GM18498 (cell line): Measurements from ENCODE around the gene CCDC51.

Source experiments
- ATAC-seq: cut with Tn5 transposase; IDR thresholded peaks from one replicate; pipeline ENCODE4 v1.9.1; 2021; ENCODE audit warnings: mild to moderate bottlenecking, moderate library complexity; ENCODE audit not compliant: unreplicated experiment

Gene CCDC51

DNA sequence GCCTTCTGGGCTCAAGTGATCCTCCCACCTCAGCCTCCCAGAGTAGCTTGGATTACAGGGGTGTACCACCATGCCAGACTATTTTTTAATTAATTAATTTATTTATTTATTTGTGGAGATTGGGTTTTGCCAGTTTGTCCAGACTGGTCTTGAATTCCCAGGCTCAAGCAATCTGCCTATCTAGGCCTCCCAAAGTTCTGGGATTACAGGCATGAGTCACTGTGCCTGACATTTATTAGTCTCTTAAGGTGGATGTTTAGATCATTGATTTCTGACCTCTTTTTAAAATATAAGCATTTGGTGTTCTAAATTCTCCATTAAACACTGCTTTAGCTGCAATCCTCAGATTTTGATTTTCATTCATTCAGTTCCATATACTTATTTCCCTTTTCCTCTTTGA is 52.3 kb downstream of the CCDC51 start:
- ATAC-seq = no peak
